GM18520 (cell line): ENCODE data around the gene PTPN22.
"Not testable (repeated sequence)": the region's sequence is repeated elsewhere in the genome, so short reads cannot be mapped to it uniquely, and the experiment has no call there.

Experiments used
- ATAC-seq: cut with Tn5 transposase; IDR thresholded peaks from one replicate; pipeline ENCODE4 v1.9.1; 2021; ENCODE audit not compliant: unreplicated experiment

Gene PTPN22

GRCh38 chr1:113852694-113853093, 18.8 kb downstream of the PTPN22 start:
- ATAC-seq = not testable (repeated sequence)

GRCh38 chr1:113850127-113850796, 21.2 kb downstream of the PTPN22 start:
- ATAC-seq = no peak

GRCh38 chr1:113849072-113849471, 22.4 kb downstream of the PTPN22 start:
- no peak for ATAC-seq

DNA sequence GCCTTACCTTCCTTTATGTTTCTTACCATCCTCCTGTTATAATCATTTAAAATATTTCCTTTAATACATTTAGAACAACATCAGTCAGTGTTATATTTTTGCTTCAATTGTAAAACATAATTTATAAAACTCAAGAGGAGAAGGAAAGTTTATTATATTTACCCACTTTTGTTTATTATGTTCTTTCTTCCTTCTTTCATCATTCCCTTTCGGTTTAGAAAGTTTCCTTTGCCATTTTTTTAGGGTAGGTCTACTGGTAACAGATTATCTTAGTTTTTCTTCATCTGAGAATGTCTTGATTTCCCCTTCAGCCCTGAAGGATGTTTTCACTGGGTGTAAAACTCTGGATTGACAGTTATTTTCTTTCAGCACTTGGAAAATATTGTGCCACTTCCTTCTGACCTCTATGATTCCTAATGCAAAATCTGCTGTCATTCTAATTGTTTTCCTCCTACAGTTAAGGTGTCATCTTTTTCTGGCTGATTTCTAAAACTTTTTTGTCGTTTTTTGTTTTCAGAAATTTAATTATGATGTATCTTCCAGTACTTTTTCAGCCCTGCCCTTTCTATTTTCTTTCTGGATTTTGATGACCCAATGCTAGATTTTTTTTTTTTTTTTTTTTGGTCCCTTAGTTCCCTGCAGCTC, 25.0 kb downstream of the PTPN22 start:
- ATAC-seq = no peak

GRCh38 chr1:113836534-113836933, 35.0 kb downstream of the PTPN22 start:
- ATAC-seq = no peak

- ATAC-seq = no peak
These were observed 35.7 kb downstream of the PTPN22 start for GRCh38 chr1:113835686-113836290.

- ATAC-seq = no peak
These were observed 36.8 kb downstream of the PTPN22 start for GRCh38 chr1:113834716-113835115.

DNA sequence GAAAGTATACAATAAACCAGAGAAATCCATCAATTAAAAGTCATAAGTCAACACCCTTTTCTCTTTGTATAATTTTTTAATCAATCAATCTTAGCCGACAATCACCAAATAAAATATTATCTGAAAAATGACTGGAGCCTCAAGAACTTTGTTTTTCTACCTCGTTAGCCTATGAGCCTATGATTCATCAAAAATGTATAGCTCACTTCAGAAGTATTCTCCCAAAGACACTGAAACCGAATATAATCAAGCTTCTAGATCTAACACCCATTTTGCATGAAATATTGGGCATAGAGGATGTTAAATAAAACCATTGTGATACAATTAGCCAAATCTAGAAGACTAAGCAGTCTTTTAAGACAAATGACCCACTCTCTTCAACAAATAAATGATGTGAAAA, 41.5 kb downstream of the PTPN22 start:
- ATAC-seq = no peak

DNA sequence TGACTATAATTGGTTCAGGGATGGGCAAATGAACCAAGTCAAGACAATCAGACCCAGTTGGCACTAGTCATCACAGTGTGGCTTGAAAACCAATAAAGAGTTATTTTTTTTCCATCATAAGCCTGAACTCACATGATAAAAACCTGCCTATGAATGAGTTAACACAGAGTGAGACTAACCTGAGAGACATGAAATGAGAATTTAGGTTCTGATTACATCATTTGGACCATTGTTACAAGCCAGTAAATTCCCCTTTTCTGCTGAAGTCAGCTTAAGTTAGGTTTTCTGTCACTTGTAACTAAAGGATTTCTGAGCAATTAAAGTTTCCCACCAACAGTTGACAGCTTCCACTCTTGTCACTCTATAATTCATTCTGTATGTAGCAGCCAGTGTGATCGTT, 49.6 kb downstream of the PTPN22 start:
- no peak for ATAC-seq

- no peak for ATAC-seq
These were observed 52.9 kb downstream of the PTPN22 start for GRCh38 chr1:113818578-113818977.

DNA sequence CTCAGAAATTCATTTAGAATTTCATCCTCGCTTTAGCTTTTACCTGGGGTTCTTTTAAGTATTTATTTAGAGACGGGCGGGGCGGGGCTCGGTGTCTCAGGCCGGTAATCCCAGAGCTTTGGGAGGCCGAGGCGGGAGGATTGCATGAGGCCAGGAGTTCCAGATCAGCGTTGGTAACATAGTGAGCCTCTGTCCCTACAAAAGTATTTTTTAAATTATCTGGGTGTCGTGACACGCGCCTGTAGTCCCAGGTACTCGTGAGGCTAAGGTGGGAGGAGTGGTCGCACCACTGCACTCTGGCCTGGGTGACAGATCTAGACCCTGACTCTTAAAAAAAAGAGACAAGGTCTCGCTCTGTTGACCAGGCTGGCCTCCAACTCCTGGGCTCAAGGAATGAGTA, 58.3 kb downstream of the PTPN22 start:
- ATAC-seq = no peak

DNA sequence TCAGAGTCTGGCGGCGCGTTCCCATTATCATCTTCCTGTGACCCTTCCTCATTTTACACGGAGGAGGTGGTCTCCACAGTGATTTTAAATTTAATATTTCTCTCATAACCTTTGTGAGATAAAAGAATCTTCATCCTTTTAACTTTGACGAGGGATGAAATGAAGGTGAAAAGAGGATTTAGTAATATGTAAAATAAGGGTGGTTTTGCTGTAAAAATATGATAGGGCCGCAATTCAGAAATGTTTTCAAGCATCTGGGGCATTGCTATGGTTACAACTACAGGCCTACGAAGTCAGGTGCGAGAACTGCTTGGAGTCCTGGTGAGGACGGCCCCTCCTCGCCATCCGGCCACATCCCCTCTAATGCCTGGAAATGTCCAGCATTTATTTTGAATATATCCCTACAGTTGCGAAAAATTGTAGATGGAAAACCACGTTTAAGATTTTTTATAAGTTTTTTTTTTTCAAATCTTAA, 58.8 kb downstream of the PTPN22 start:
- ATAC-seq = no peak

DNA sequence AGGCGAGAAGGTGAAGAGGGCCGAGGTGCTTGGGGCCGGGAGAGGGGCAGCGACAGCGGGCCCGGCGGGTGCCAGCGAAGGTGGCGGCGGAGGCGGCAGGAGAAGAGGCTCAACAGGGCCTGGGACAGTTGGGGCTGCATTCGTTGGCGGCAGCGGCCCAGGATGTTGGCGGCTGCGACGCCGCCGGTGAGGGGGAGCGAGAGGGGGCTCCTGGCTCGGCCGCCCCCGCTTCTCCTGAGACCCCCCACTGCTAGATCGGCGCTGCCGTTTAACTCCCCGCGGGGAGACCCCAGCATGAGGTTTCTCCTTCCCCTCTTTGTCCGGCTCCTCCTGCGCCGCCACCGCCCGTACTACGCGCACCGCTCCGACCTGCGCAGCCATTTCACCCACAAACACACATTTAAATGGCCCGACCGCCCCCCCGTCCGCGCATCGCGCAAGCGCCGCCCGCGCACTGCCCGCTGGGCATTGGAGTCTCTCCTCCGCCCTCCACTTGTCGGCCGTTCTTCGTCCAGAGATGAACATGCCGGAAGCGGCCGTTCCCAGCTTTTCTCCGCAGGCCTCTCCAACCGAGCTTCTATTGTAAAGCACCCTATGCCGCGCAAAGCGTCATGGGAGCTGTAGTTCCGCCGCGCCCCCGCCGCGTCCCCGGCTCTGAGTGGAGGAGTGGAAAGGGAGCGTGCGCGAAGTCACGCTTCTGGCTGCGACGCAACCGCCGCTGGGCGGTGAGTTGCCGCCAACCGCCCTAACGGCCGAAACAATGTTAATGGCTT, 59.4 kb downstream of the PTPN22 start, which contains the start of gene RSBN1:
TSS of gene RSBN1 (minus strand) at position 589 of the 773 bp plus-strand sequence. CDS start at position 525, 64 bp downstream.
- ATAC-seq = peak; percentile 90

- no peak for ATAC-seq
These were observed 60.2 kb downstream of the PTPN22 start for GRCh38 chr1:113811156-113811887.

- no peak for ATAC-seq
These were observed 61.6 kb downstream of the PTPN22 start for GRCh38 chr1:113809670-113810602.

GRCh38 chr1:113808450-113809195, 62.9 kb downstream of the PTPN22 start:
- ATAC-seq = no peak

GRCh38 chr1:113805639-113806038, 65.9 kb downstream of the PTPN22 start:
- no peak for ATAC-seq

GRCh38 chr1:113805256-113805531, 66.3 kb downstream of the PTPN22 start:
- ATAC-seq = no peak
